Lower leg skin (tissue), 3 donors: ENCODE data around the gene DOCK1.

Experiments used
- POLR2A ChIP-seq, 2 donors: fragments of 450-650 bp; IDR thresholded peaks; one replicate each; pipeline ENCODE4 v1.6.1; 2016 to 2017; ENCODE audit warnings: antibody characterized with exemption in 2 of 2, mild to moderate bottlenecking in 1 of 2, moderate library complexity in 1 of 2
- TF ChIP-seq, protein P1 (sequence below), 3 donors: fragments of 450-650 bp; IDR thresholded peaks; one replicate each; pipeline ENCODE4 v1.5.1; 2016; ENCODE audit warnings: antibody characterized with exemption in 3 of 3, mild to moderate bottlenecking in 3 of 3, moderate library complexity in 2 of 3

DNA sequence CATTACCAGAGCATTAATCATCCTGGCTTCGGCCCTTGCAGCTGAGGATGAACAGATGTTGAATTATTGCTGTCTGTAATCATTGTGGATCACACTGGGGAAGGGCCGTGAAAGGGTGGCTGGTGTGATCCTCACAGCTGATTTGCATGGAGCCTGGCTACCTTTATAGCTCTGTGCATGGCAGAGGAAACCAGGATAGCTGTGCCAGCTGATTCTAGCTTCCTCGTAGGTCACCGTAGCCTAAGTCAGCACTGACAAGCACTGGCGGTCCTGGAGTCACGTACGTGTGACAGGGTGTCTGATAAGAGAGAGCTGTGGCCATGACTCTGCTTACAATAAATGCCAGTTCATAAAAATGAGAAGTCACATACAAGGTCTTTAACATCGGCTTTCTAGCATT lies 214.7 kb downstream of the DOCK1 start:
- TF ChIP-seq, protein P1, sequence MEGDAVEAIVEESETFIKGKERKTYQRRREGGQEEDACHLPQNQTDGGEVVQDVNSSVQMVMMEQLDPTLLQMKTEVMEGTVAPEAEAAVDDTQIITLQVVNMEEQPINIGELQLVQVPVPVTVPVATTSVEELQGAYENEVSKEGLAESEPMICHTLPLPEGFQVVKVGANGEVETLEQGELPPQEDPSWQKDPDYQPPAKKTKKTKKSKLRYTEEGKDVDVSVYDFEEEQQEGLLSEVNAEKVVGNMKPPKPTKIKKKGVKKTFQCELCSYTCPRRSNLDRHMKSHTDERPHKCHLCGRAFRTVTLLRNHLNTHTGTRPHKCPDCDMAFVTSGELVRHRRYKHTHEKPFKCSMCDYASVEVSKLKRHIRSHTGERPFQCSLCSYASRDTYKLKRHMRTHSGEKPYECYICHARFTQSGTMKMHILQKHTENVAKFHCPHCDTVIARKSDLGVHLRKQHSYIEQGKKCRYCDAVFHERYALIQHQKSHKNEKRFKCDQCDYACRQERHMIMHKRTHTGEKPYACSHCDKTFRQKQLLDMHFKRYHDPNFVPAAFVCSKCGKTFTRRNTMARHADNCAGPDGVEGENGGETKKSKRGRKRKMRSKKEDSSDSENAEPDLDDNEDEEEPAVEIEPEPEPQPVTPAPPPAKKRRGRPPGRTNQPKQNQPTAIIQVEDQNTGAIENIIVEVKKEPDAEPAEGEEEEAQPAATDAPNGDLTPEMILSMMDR (IDR thresholded peaks at IDR 0.05), result no peak
- TF ChIP-seq POLR2A (IDR thresholded peaks at IDR 0.05), result no peak
